ELR (cell line): ENCODE results near the gene TMEM80.
"Not testable (repeated sequence)": the region's sequence is repeated elsewhere in the genome, so short reads cannot be mapped to it uniquely, and the experiment has no call there.

Source experiments
- DNase-seq: peaks from one replicate; pipeline ENCODE4 v3.0.0-alpha.2; 2015; ENCODE audit warnings: low read depth

The TMEM80 gene

GRCh38 chr11:695538-696248, at the start of gene TMEM80:
Gene TMEM80, plus strand, starts transcription at chr11:695816. Its CDS starts 12 bp downstream, at chr11:695828.
- peak; percentile 99 for DNase-seq

- no peak for DNase-seq
These were observed 49.4 kb upstream of the TMEM80 start for GRCh38 chr11:646214-646613.

GRCh38 chr11:647672-648158, 47.9 kb upstream of the TMEM80 start:
- DNase-seq = not testable (repeated sequence)

DNA sequence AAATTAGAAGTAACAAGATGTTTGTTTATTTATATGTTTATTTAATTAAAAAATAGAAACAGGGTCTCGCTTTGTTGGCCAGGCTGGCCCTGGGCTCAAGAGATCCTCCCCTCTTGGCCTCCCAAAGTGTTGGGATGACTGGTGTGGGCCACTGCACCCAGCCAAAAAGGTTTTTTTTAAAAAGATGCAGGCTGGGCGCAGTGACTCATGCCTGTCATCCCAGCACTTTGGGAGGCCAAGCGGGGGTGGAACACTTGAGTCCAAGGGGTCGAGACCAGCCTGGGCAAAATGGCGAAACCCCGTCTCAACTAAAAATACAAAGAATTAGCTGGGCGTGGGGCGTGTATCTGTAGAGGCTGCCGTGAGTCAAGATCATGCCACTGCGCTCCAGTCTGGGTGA, 45.1 kb upstream of the TMEM80 start:
- peak; percentile 28 for DNase-seq

GRCh38 chr11:653136-653535, 42.5 kb upstream of the TMEM80 start:
- not testable (repeated sequence) for DNase-seq

GRCh38 chr11:653837-654236, 41.8 kb upstream of the TMEM80 start:
- DNase-seq = no peak

- not testable (repeated sequence) for DNase-seq
These were observed 41.2 kb upstream of the TMEM80 start for GRCh38 chr11:654444-654843.

DNA sequence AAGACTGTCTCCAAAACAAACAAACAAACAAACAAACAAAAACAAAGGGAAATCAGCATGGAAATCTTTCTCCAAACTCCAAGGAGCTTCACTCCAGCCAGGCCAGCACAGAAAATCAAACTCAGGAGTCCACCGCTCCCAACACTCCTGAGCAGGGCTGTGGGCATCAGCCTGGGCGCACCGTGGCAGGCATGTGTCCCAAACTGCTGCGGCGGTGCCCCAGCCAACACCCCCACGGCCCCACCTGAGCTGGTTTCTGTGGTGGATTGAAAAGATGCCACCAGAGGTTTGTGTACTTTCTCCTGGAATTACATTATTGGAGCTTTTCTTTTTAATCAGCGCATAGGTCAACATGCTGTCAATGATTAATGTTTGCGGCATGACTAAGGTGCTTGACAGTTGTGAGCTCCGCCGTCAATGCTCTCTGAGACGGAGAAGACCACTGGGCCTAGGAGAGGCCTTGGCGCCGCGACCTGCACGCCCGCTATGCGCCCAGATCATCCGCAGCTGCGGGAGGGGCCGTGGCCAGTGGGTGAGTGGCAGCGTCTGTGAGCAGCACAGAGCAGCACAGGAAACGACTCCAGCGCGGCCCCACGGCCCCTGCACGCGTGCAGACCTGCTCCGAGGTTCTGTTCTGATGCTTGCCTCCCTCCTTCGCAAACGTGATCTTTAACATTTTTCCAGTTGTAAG, 40.4 kb upstream of the TMEM80 start:
- DNase-seq = no peak

DNA sequence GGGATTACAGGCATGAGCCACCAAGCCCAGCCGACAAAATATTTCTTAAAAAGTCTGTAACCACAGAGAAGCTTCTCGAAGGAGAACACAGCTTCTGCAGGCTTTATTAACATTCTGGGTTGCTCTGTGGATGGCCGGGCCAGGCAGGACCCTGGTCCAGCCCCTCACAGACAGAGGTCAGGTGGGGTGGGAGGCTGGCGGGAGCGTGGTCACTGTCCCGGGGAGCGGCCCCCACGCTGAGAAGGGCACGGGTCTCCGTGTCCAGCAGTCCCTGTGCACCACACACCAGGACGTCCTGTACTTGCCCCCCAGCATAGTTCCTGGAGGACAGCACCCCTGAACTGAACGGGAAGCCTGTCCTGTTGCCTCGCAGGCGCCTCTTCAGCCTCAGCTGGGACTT, 39.2 kb upstream of the TMEM80 start:
- no peak for DNase-seq

- no peak for DNase-seq
These were observed 38.8 kb upstream of the TMEM80 start for GRCh38 chr11:656866-657265.

- DNase-seq = no peak
These were observed 37.9 kb upstream of the TMEM80 start for GRCh38 chr11:657691-658126.

DNA sequence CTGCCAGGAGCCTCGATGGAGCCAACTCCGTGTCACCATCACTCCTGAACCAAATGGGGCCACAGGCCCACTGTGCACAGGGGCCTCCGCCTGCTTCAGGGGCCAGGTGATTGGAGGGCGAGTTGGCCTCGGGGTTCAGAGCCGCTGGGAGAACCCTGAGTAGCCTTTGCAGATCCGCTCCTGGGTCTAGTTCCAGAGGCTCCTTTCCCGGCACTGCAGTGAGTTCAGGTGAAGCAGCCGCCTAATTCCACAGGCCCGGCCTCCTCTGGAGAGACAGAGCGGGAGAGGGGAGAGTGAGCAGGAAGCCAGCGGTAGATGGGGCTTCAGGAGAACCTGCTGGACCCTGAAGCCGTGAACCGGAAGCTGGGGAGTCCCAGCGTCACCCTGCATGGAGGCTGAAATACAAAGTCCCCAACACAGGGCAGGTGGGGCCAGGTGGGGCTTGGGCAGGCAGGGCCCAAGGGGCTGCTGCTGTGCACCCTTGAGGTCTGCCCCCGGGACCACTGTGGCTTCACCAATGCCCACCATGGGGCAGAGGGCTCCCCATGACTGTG, 36.0 kb upstream of the TMEM80 start:
- no peak for DNase-seq

- no peak for DNase-seq
These were observed 35.3 kb upstream of the TMEM80 start for GRCh38 chr11:660281-660680.

GRCh38 chr11:660681-661444, 34.8 kb upstream of the TMEM80 start:
- no peak for DNase-seq

GRCh38 chr11:662689-663274, 32.8 kb upstream of the TMEM80 start:
- peak; percentile 72 for DNase-seq

DNA sequence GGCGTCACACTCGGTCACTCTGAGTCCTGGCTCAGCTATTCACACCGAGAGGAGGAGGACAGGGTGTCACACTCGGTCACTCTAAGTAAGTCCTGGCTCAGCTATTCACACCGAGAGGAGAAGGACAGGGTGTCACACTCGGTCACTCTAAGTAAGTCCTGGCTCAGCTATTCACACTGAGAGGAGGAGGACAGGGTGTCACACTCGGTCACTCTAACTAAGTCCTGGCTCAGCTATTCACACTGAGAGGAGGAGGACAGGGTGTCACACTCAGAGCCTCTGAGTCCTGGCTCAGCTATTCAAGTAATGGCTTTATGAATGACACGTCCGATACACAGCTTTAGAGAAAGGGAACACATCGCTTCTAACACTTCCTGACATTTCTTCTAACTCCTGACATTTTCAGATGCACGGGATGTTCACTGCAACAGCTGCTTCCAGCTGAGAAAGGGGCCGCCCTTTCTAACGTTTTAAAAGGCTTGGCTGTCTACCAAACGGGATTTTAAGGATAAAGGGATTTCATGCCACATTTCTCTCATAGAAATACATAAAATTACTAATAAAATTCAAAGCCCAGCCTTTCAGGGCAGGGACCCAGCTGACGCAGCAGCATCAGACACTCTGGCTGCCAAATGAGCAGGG, 30.4 kb upstream of the TMEM80 start:
- no peak for DNase-seq

DNA sequence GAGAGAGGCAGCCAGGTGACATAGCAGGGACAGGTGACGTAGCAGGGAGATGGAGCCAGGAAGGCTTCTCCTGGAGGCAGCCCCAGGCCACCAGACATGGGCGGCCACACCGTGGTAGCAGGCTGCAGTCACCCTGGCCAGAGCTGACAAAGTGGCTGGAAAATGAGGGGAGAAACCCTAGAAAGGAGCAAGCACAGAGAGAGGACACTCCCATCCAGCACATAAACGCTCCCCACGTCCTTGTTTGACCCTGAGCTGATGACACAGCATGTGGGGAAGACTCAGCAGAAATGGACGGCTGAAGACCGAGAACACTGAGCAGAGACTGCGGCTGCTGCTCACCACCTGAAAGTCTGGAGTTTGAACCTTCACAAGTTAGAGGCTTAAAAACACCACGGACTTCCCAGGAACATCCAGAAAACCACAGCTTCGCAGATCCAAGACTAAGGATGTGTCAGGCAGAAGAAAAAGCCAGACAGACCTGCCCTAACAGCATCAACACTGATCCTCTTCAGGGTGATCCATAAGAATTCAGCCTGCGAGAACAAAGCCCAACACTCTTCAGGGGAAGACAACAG, 29.8 kb upstream of the TMEM80 start:
- DNase-seq = no peak

- DNase-seq = no peak
These were observed 21.8 kb upstream of the TMEM80 start for GRCh38 chr11:673866-674265.

- DNase-seq = no peak
These were observed 21.2 kb upstream of the TMEM80 start for GRCh38 chr11:674406-674805.

GRCh38 chr11:678297-678696, 17.3 kb upstream of the TMEM80 start:
- no peak for DNase-seq
